Measurements from ENCODE around the gene TMEM184A. TPM values are rescaled to one million over a fixed set of nuclear protein-coding genes. Genes with fewer than 3 reads are reported as not detected.
A peak's percentile ranks its signal among the peaks of the same experiment; 100 is the strongest.

Gene TMEM184A
- polyA plus RNA-seq, 2 of the 4 experiments (the other 2 are of a cell fraction), result 14.3 to 18.4 TPM

DNA sequence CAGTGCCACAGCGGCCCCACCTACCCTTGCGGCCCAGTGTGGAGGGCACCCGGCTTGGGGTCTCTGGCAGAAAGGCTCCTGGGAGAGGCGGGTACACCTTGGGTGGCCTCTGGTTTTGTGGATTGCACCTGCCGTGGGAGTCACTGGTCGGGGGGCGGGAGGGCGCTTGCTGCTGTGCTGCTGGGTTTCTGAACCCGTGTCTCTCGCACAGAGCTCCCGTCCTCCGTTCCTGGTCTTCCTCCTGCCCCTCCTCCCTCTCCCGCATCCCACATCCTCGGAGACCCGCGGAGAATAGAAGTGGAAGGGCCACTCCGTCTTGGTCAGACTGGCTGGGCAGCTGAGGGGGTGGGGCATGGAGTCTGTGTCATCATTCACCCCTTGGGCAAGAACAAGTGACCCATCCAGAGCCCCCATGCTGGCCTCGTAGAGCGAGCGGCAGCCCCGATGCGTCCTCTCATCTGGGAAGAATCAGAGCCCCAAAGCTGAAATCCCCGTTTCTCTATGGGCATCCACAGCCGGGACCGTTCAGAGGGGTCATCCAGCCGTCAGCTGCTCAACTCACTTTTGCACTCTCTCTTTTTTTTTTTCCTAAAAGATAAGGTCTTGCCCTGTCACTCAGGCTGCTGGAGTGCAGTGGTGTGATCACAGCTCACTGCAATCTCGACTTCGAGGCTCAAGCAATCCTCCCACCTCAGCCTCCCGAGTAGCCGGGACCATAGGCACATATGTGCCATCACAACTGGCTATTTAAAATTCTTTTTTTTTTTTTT lies 21.5 kb downstream of the TMEM184A start:
- Histone ChIP-seq H3K27ac (peak overlapping the region; percentile 97 to 98), H3K4me1 (peaks cover 57% of the 10 kb centered on the region), H3K4me3 (peak overlapping the region; percentile 98), H3K9me3 (no peaks in the 10 kb centered on the region), H3K4me2 (peak overlapping the region; percentile 98)
- DNase-seq (ENCODE audit: low read depth in 1 of 2, low spot score in 1 of 2) (peak in 1 of 2 experiments; percentile 64), FAIRE-seq (no peak), ATAC-seq (no peak)
- POLR2A ChIA-PET, result interaction anchor here (1.1 kb wide), 1 partner anchor 16 kb away, joined by 5 read pairs; no protein-coding TSS in a partner anchor
- CTCF ChIA-PET, result interaction anchor here (0.8 to 18.4 kb wide), 11 partner anchors 9 to 102 kb away, joined by 3 to 204 read pairs (median 5); partner anchors contain the start of gene TMEM184A
- no peak for TF ChIP-seq EHMT2 (IDR thresholded peaks at IDR 0.05; ENCODE audit: low read depth)
- 0 out of 2 replicates have a peak, but pooled peaks have one; percentile 36 for TF ChIP-seq RARB (CRISPR knock-in tag; IDR thresholded peaks at IDR 0.05)
- TF ChIP-seq TFCP2L1 (CRISPR knock-in tag; IDR thresholded peaks at IDR 0.05), result 0 out of 2 replicates have a peak, but pooled peaks have one; percentile 25
- no peak for TF ChIP-seq MAZ (IDR thresholded peaks at IDR 0.05; ENCODE audit: borderline replicate concordance, low read depth, low read length)
- TF ChIP-seq EHF (CRISPR knock-in tag; IDR thresholded peaks at IDR 0.05), result peak; percentile 61; the same call in 1 of the 2 replicates
- no peak for TF ChIP-seq CBX2 (IDR thresholded peaks at IDR 0.05; ENCODE audit: borderline replicate concordance, low read depth)
- TF ChIP-seq HEYL (CRISPR knock-in tag; IDR thresholded peaks at IDR 0.05), result peak; percentile 70; the same call in 1 of the 2 replicates
- TF ChIP-seq RNF2 (IDR thresholded peaks at IDR 0.05; ENCODE audit: borderline replicate concordance, low read depth), result no peak
- TF ChIP-seq ZNF302 (CRISPR knock-in tag; IDR thresholded peaks at IDR 0.05), result no peak
- no peak for TF ChIP-seq MAFK (IDR thresholded peaks at IDR 0.05; ENCODE audit: partially characterized antibody)
- TF ChIP-seq, protein P1, sequence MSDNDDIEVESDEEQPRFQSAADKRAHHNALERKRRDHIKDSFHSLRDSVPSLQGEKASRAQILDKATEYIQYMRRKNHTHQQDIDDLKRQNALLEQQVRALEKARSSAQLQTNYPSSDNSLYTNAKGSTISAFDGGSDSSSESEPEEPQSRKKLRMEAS (IDR thresholded peaks at IDR 0.05), result no peak
- no peak for TF ChIP-seq MYC (IDR thresholded peaks at IDR 0.05; ENCODE audit: borderline replicate concordance, low read length)
- TF ChIP-seq, protein P2, sequence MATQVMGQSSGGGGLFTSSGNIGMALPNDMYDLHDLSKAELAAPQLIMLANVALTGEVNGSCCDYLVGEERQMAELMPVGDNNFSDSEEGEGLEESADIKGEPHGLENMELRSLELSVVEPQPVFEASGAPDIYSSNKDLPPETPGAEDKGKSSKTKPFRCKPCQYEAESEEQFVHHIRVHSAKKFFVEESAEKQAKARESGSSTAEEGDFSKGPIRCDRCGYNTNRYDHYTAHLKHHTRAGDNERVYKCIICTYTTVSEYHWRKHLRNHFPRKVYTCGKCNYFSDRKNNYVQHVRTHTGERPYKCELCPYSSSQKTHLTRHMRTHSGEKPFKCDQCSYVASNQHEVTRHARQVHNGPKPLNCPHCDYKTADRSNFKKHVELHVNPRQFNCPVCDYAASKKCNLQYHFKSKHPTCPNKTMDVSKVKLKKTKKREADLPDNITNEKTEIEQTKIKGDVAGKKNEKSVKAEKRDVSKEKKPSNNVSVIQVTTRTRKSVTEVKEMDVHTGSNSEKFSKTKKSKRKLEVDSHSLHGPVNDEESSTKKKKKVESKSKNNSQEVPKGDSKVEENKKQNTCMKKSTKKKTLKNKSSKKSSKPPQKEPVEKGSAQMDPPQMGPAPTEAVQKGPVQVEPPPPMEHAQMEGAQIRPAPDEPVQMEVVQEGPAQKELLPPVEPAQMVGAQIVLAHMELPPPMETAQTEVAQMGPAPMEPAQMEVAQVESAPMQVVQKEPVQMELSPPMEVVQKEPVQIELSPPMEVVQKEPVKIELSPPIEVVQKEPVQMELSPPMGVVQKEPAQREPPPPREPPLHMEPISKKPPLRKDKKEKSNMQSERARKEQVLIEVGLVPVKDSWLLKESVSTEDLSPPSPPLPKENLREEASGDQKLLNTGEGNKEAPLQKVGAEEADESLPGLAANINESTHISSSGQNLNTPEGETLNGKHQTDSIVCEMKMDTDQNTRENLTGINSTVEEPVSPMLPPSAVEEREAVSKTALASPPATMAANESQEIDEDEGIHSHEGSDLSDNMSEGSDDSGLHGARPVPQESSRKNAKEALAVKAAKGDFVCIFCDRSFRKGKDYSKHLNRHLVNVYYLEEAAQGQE (IDR thresholded peaks at IDR 0.05), result 0 out of 2 replicates have a peak, but pooled peaks have one; percentile 22
- TF ChIP-seq RAD21 (conservative IDR thresholded peaks at IDR 0.05 in 1 of 2, IDR thresholded peaks at IDR 0.05 in 1 of 2), result no peak
- peak; percentile 23; the same call in 1 of the 2 replicates for TF ChIP-seq HOXA7 (CRISPR knock-in tag; IDR thresholded peaks at IDR 0.05)
- TF ChIP-seq NPAS2 (CRISPR knock-in tag; IDR thresholded peaks at IDR 0.05; ENCODE audit: borderline replicate concordance), result no peak
- WGBS (ENCODE audit: missing lambda C conversion rate), result 66% methylated on average over 24 of the region's 30 CpGs

DNA sequence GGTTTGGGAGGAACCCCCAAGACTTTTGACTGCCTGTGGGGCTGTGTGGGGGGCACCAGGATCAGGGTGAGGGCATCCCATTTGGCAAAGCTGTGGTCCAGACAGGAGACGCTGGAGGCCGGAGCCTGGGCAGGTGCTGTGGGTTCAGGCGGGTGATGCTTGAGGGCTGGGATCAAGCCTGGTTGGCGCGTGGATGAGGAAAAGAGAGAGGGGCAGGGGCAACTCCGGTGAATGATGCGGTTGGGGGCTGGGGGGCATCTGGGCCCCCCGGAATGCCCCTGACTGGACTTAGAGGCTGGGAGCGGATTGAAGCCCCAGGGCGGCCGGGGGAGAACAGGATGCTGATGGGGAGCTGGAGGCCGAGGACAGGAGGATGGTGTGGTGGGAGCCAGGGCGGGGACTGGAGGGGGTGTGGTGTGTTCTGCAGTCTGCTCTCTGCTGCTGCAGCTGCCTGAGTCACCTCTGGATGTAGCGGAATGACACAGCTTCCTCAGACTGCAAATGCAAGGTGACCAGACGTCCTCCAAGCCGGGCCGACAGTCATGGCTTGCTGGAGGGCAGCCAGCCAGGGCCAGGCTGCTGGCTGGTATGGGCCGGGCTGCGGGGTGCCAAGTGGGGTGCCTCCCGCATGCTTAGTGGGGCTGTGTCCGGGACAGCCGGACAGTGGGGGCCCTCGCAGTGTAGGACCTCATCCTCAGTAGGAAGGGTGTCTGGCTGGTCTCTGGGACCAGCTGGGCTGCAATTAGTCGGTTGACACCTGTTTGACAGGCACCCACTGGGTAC lies 22.3 kb downstream of the TMEM184A start:
- Histone ChIP-seq H3K9me3 (no peaks in the 10 kb centered on the region), H3K4me1 (peaks cover 49% of the 10 kb centered on the region), H3K27ac (peak overlapping the region; percentile 97 to 98), H3K4me3 (peak overlapping the region; percentile 98), H3K4me2 (peak overlapping the region; percentile 98)
- ATAC-seq, result peak; percentile 28 to 45
- FAIRE-seq, result peak; percentile 67
- WGBS (ENCODE audit: missing lambda C conversion rate), result 13% methylated on average over 13 of the region's 24 CpGs
- CTCF ChIA-PET, result interaction anchor here (0.8 to 18.4 kb wide), 9 partner anchors 9 to 59 kb away, joined by 3 to 204 read pairs (median 5); partner anchors contain the start of gene TMEM184A
- peak; percentile 84 to 88 for DNase-seq (ENCODE audit: low read depth in 1 of 2, low spot score in 1 of 2)
- POLR2A ChIA-PET, result interaction anchor here (0.7 to 1.0 kb wide), 2 partner anchors 15 to 20 kb away, joined by 3 read pairs; no protein-coding TSS in a partner anchor
- TF ChIP-seq RNF2 (IDR thresholded peaks at IDR 0.05; ENCODE audit: borderline replicate concordance, low read depth), result no peak
- no peak for TF ChIP-seq RCOR1 (IDR thresholded peaks at IDR 0.05; ENCODE audit: low read depth, low read length)
- no peak for TF ChIP-seq ZC3H11A (IDR thresholded peaks at IDR 0.05)
- TF ChIP-seq, protein P3, sequence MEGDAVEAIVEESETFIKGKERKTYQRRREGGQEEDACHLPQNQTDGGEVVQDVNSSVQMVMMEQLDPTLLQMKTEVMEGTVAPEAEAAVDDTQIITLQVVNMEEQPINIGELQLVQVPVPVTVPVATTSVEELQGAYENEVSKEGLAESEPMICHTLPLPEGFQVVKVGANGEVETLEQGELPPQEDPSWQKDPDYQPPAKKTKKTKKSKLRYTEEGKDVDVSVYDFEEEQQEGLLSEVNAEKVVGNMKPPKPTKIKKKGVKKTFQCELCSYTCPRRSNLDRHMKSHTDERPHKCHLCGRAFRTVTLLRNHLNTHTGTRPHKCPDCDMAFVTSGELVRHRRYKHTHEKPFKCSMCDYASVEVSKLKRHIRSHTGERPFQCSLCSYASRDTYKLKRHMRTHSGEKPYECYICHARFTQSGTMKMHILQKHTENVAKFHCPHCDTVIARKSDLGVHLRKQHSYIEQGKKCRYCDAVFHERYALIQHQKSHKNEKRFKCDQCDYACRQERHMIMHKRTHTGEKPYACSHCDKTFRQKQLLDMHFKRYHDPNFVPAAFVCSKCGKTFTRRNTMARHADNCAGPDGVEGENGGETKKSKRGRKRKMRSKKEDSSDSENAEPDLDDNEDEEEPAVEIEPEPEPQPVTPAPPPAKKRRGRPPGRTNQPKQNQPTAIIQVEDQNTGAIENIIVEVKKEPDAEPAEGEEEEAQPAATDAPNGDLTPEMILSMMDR (IDR thresholded peaks at IDR 0.05), result no peak
- no peak for TF ChIP-seq HDAC2 (IDR thresholded peaks at IDR 0.05)
- no peak for TF ChIP-seq BHLHE40 (IDR thresholded peaks at IDR 0.05; ENCODE audit: low read depth, low read length)
- TF ChIP-seq HOXB5 (CRISPR knock-in tag; IDR thresholded peaks at IDR 0.05), result peak; percentile 47; the same call in 1 of the 2 replicates
- TF ChIP-seq TFCP2L1 (CRISPR knock-in tag; IDR thresholded peaks at IDR 0.05), result peak; percentile 10; the same call in 1 of the 2 replicates
- no peak for TF ChIP-seq JUNB (IDR thresholded peaks at IDR 0.05)
- TF ChIP-seq JUN (IDR thresholded peaks at IDR 0.05), result peak in 1 of 2 experiments; percentile 35; a peak in 1 of 5 replicates
- TF ChIP-seq FOSB (CRISPR knock-in tag; IDR thresholded peaks at IDR 0.05), result peak; percentile 85; the same call in 1 of the 2 replicates
- no peak for TF ChIP-seq CHD2 (IDR thresholded peaks at IDR 0.05; ENCODE audit: low read length, partially characterized antibody)

Data from A549 (cell line).